CD14-positive monocyte (primary cell): ENCODE results near the gene HNRNPM. TPM values are rescaled to one million over a fixed set of nuclear protein-coding genes. Genes with fewer than 3 reads are reported as not detected.
A peak's percentile ranks its signal among the peaks of the same experiment; 100 is the strongest.

Experiments used
- DNase-seq, 3 donors: peaks; one replicate each; pipeline ENCODE4 v3.0.0-alpha.2; 2011 to 2022
- H2AFZ ChIP-seq: 2 replicates; pipeline ENCODE4 v1.6.0; 2012; ENCODE audit warnings: mild to moderate bottlenecking, low read depth, low read length, inconsistent platforms; ENCODE audit not compliant: insufficient read depth, poor library complexity, severe bottlenecking
- H3K27ac ChIP-seq, 2 donors: 1 replicate in 1 of 2; 2 replicates in 1 of 2; pipeline ENCODE4 v1.5.1; 2012 to 2013; ENCODE audit warnings: low read length in 2 of 2, control low read depth in 1 of 2, inconsistent platforms in 1 of 2, low read depth in 1 of 2, mild to moderate bottlenecking in 1 of 2
- H3K27me3 ChIP-seq, 2 donors: one replicate each; pipeline versions ENCODE4 v1.6.0 to v1.6.1; 2011 to 2013; ENCODE audit warnings: low read length in 2 of 2; ENCODE audit not compliant: control insufficient read depth in 2 of 2, insufficient read depth in 2 of 2
- H3K36me3 ChIP-seq, 2 donors: replicated peaks in 1 of 2; 1 replicate in 1 of 2; 2 replicates in 1 of 2; pipeline versions ENCODE4 v1.5.1 to v1.6.1; 2012 to 2013; ENCODE audit warnings: low read length in 2 of 2, control low read depth in 1 of 2, inconsistent platforms in 1 of 2, mild to moderate bottlenecking in 1 of 2; ENCODE audit not compliant: insufficient read depth in 2 of 2, control insufficient read depth in 1 of 2
- H3K4me1 ChIP-seq, 2 donors: 1 replicate in 1 of 2; 2 replicates in 1 of 2; pipeline versions ENCODE4 v1.5.1 to v1.6.1; 2012 to 2013; ENCODE audit warnings: low read length in 2 of 2, control low read depth in 1 of 2, inconsistent platforms in 1 of 2, mild to moderate bottlenecking in 1 of 2, moderate library complexity in 1 of 2; ENCODE audit not compliant: insufficient read depth in 2 of 2, control insufficient read depth in 1 of 2
- H3K4me2 ChIP-seq: replicated peaks from 2 replicates; pipeline ENCODE3; 2012; ENCODE audit warnings: low read length, moderate library complexity, mild to moderate bottlenecking; ENCODE audit not compliant: poor library complexity, severe bottlenecking; ENCODE audit errors: extremely low read depth
- H3K4me3 ChIP-seq, 3 experiments: fragments of 200-600 bp in 1 of 3; sonication (generic) in 1 of 3; replicated peaks in 1 of 3; 1 replicate in 2 of 3; 2 replicates in 1 of 3; pipeline ENCODE4 v1.5.1; 2011 to 2013; ENCODE audit warnings: low read length in 3 of 3, mild to moderate bottlenecking in 3 of 3, control low read depth in 2 of 3, low read depth in 2 of 3, inconsistent platforms in 1 of 3, moderate library complexity in 1 of 3
- H3K79me2 ChIP-seq: 2 replicates; pipeline ENCODE4 v1.6.0; 2012; ENCODE audit warnings: mild to moderate bottlenecking, control low read depth, inconsistent platforms, low read length, moderate library complexity; ENCODE audit not compliant: insufficient read depth
- H3K9ac ChIP-seq: 2 replicates; pipeline ENCODE4 v1.6.0; 2017; ENCODE audit warnings: low read length, mild to moderate bottlenecking; ENCODE audit not compliant: insufficient read depth, poor library complexity, severe bottlenecking
- H3K9me3 ChIP-seq, 2 donors: replicated peaks in 1 of 2; 1 replicate in 1 of 2; 2 replicates in 1 of 2; pipeline versions ENCODE4 v1.5.1 to v1.6.1; 2012 to 2013; ENCODE audit warnings: low read length in 2 of 2, control low read depth in 1 of 2; ENCODE audit not compliant: control insufficient read depth in 1 of 2, insufficient read depth in 1 of 2
- H4K20me1 ChIP-seq: 2 replicates; pipeline ENCODE4 v1.6.0; 2012; ENCODE audit warnings: mild to moderate bottlenecking, low read length, control low read depth, moderate library complexity; ENCODE audit not compliant: insufficient read depth
- H3K27ac Mint-ChIP-seq, 7 donors: one replicate each; pipeline ENCODE4 v1.8.0; 2020; ENCODE audit warnings: mild to moderate bottlenecking in 7 of 7, mixed read lengths in 7 of 7, moderate library complexity in 6 of 7, inconsistent platforms in 2 of 7
- H3K27me3 Mint-ChIP-seq, 3 donors: one replicate each; pipeline ENCODE4 v1.8.0; 2021 to 2022; ENCODE audit warnings: low read depth in 3 of 3, mild to moderate bottlenecking in 3 of 3, mixed read lengths in 3 of 3, moderate library complexity in 3 of 3, inconsistent platforms in 1 of 3
- H3K36me3 Mint-ChIP-seq, 2 donors: one replicate each; pipeline ENCODE4 v1.8.0; 2020; ENCODE audit warnings: mixed read lengths in 2 of 2, inconsistent platforms in 1 of 2, mild to moderate bottlenecking in 1 of 2
- H3K4me1 Mint-ChIP-seq: one replicate; pipeline ENCODE4 v1.8.0; 2020; ENCODE audit warnings: mild to moderate bottlenecking, mixed read lengths
- H3K4me3 Mint-ChIP-seq, 2 donors: one replicate each; pipeline ENCODE4 v1.8.0; 2020; ENCODE audit warnings: mild to moderate bottlenecking in 2 of 2, mixed read lengths in 2 of 2, moderate library complexity in 1 of 2
- H3K9me3 Mint-ChIP-seq, 7 donors: one replicate each; pipeline ENCODE4 v1.8.0; 2020 to 2022; ENCODE audit warnings: mixed read lengths in 7 of 7, mild to moderate bottlenecking in 6 of 7, moderate library complexity in 6 of 7, inconsistent platforms in 2 of 7
- CTCF ChIP-seq: fragments of 200-600 bp; IDR thresholded peaks from one replicate; pipeline ENCODE4 v1.8.0; 2022; ENCODE audit warnings: antibody characterized with exemption, mild to moderate bottlenecking
- WGBS: methylation state at CpG from one replicate; pipeline ENCODE4 v1.1.5; 2013; ENCODE audit warnings: missing lambda C conversion rate; ENCODE audit not compliant: insufficient coverage; 5-methylcytosine and 5-hydroxymethylcytosine counted together
- intact Hi-C, 2 donors: fragments of 100-400 bp; cut with micrococcal nuclease; formaldehyde crosslinking; loops; one replicate each; pipeline versions ENCODE4 v1.15.0 to v1.15.1; 2023
- polyA plus RNA-seq, 3 donors: library from polyadenylated mRNA; depleted of rRNA in 1 of 3; unstranded in 2 of 3; stranded (reverse) in 1 of 3; fragments of 300-500 nt in 2 of 3; fragments of >200 nt in 1 of 3; fragmentation: Illumina TruSeq in 2 of 3; gene quantifications; 1 replicate in 2 of 3; 2 replicates in 1 of 3; pipeline ENCODE4 v1.2.3, GENCODE V29; 2012 to 2021

Gene HNRNPM
- polyA plus RNA-seq, 3 donors: 77.0 to 121 (median 116) TPM

- peaks cover 0 to 1% (median 0%) of the 10 kb centered on the region in 7 donors for H3K9me3 Mint-ChIP-seq
- intact Hi-C loops: loop anchor here (5.0 to 10.0 kb wide), 3 partner anchors 33 to 93 kb away; partner anchors contain the start of genes HNRNPM (in 1 of the 2) and MARCHF2 (in 1 of the 2)
- Histone ChIP-seq H3K4me2 (peak overlapping the region; percentile 85), H3K9ac (peak overlapping the region; percentile 25), H3K9me3 (no peaks in the 10 kb centered on the region), H3K27me3 (no peaks in the 10 kb centered on the region), H3K4me3 (peak overlapping the region in 1 of 3 experiments; percentile 87), H3K36me3 (peaks cover 0 to 5% of the 10 kb centered on the region in 2 donors), H2AFZ (no peak overlapping the region), H3K79me2 (peaks cover 43% of the 10 kb centered on the region), H4K20me1 (peaks cover 13% of the 10 kb centered on the region), H3K27ac (peak overlapping the region; percentile 78 to 83), H3K4me1 (peaks cover 59 to 76% of the 10 kb centered on the region in 2 donors)
- no peak for TF ChIP-seq CTCF
- peaks cover 0 to 3% (median 2%) of the 10 kb centered on the region in 3 donors for H3K27me3 Mint-ChIP-seq
- H3K27ac Mint-ChIP-seq: peak overlapping the region; percentile 95 to 98 (median 97)
- H3K36me3 Mint-ChIP-seq: peaks cover 0 to 26% of the 10 kb centered on the region in 2 donors
- peak overlapping the region; percentile 91 to 95 for H3K4me3 Mint-ChIP-seq
- H3K4me1 Mint-ChIP-seq: peaks cover 64% of the 10 kb centered on the region
- WGBS: 39% methylated on average over 4 of the region's 6 CpGs
- no peak for DNase-seq
These were observed 60.1 kb downstream of the HNRNPM start for GRCh38 chr19:8504919-8505318.

DNA sequence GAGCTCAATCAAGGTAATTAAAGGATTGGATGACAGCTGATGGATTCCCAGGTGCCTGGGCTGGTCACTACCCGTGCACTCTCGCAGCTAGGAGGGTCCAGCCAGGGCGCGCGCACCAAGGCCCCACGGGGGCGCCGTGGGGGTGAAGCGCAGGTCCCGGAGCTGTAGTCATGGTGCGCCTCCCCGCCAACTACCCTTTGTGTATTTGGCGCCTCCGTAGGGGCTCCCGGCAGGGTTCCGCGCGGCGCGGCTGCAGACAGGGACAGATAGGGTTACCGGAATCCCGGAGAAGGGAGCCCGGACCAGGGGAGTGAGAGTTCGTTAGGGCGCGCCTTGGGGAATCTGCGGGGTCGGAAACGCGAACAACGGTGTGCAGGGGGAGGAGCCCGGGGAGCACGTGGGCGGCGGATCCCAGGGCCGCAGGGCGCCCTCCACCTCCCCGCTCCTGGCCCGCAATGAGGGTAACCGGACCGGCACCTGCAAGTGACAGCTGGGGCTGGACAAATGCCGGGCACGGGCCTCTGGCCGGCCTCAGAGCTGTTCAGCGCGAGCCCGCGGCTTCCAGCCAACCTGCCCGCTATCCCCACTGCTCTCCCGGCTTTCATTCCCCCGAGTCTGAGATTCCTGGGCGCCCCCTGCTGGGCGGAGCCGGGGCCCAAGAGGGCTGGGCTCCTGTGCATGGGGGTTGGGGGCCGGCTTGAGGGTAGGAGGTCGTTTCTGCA, 61.1 kb downstream of the HNRNPM start:
- Histone ChIP-seq H3K79me2 (peaks cover 34% of the 10 kb centered on the region), H3K4me2 (peak overlapping the region; percentile 85), H3K27me3 (no peaks in the 10 kb centered on the region), H3K9me3 (no peaks in the 10 kb centered on the region), H3K36me3 (peaks cover 0 to 5% of the 10 kb centered on the region in 2 donors), H4K20me1 (peaks cover 6% of the 10 kb centered on the region), H3K27ac (peak overlapping the region; percentile 58 to 83), H3K4me3 (peak overlapping the region; percentile 28 to 87 (median 52)), H2AFZ (peak overlapping the region; percentile 88), H3K4me1 (peaks cover 57 to 67% of the 10 kb centered on the region in 2 donors), H3K9ac (peak overlapping the region; percentile 56)
- intact Hi-C loops: loop anchor here (5.0 to 10.0 kb wide), 3 partner anchors 34 to 94 kb away; partner anchors contain the start of genes HNRNPM (in 1 of the 2) and MARCHF2 (in 1 of the 2)
- peak; percentile 90 for TF ChIP-seq CTCF
- H3K4me3 Mint-ChIP-seq: peak overlapping the region; percentile 88 to 91
- peaks cover 0 to 1% (median 0%) of the 10 kb centered on the region in 7 donors for H3K9me3 Mint-ChIP-seq
- H3K27me3 Mint-ChIP-seq: peaks cover 0 to 2% (median 0%) of the 10 kb centered on the region in 3 donors
- H3K4me1 Mint-ChIP-seq: peaks cover 56% of the 10 kb centered on the region
- DNase-seq: peak; percentile 55 to 63 (median 56)
- peak overlapping the region in 6 of 7 donors; percentile 66 to 98 (median 78) for H3K27ac Mint-ChIP-seq
- peaks cover 0 to 25% of the 10 kb centered on the region in 2 donors for H3K36me3 Mint-ChIP-seq
- WGBS: under 1% methylated on average over 43 of the region's 56 CpGs
